HEK293T (cell line): ENCODE data around the gene FIGNL2.

Experiments
- ARNT ChIP-seq: fragments of 450-650 bp; IDR thresholded peaks from 2 replicates; pipeline ENCODE4 v1.6.1; 2017; ENCODE audit warnings: mild to moderate bottlenecking
- BHLHE40 ChIP-seq: fragments of 450-650 bp; IDR thresholded peaks from 2 replicates; pipeline ENCODE4 v1.6.1; 2016; ENCODE audit warnings: mild to moderate bottlenecking, moderate library complexity, borderline replicate concordance
- ELF4 ChIP-seq: fragments of 450-650 bp; IDR thresholded peaks from 2 replicates; pipeline ENCODE4 v1.6.1; 2017; ENCODE audit warnings: antibody characterized with exemption
- FOXA1 ChIP-seq: fragments of 450-650 bp; IDR thresholded peaks from 2 replicates; pipeline ENCODE4 v1.6.1; 2016; ENCODE audit warnings: mild to moderate bottlenecking
- FOXK2 ChIP-seq: fragments of 450-650 bp; IDR thresholded peaks from 2 replicates; pipeline ENCODE4 v1.6.1; 2016; ENCODE audit warnings: mild to moderate bottlenecking
- FOXM1 ChIP-seq: fragments of 450-650 bp; IDR thresholded peaks from 2 replicates; pipeline ENCODE4 v1.6.1; 2017; ENCODE audit warnings: mild to moderate bottlenecking, borderline replicate concordance
- L3MBTL2 ChIP-seq: fragments of 450-650 bp; conservative IDR thresholded peaks from 2 replicates; pipeline ENCODE4 v1.6.1; 2016; ENCODE audit warnings: mild to moderate bottlenecking
- PKNOX1 ChIP-seq: fragments of 450-650 bp; IDR thresholded peaks from 2 replicates; pipeline ENCODE4 v1.6.1; 2016
- SP1 ChIP-seq: fragments of 450-650 bp; IDR thresholded peaks from 2 replicates; pipeline ENCODE4 v1.6.1; 2017
- SUZ12 ChIP-seq: fragments of 450-650 bp; IDR thresholded peaks from 2 replicates; pipeline ENCODE4 v1.6.1; 2016; ENCODE audit warnings: mild to moderate bottlenecking

DNA sequence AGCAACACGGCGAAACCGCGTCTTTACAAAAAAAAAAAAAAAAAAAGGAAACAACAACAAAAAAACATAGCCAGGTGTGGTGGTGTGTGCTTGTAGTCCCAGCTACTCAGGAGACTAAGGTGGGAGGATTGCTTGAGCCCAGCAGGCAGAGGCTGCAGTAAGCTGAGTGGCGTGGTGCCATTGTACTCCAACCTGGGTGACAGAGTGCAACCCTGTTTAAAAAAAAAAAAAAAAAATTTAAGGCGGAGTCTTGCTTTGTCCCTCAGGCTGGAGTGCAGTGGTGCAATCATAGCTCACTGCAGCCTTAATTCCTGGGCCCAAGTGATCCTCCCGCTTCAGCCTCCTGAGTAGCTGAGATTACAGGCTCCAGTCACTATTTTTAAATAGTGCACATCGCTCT, 18.2 kb upstream of the FIGNL2 start:
- no peak for TF ChIP-seq SP1
- no peak for TF ChIP-seq SUZ12
- TF ChIP-seq L3MBTL2: no peak
- TF ChIP-seq FOXM1: no peak
- TF ChIP-seq FOXA1: no peak
- TF ChIP-seq ARNT: no peak
- no peak for TF ChIP-seq FOXK2
- no peak for TF ChIP-seq BHLHE40
- no peak for TF ChIP-seq PKNOX1
- no peak for TF ChIP-seq ELF4
